GM23248 (cell line): ENCODE results near the gene RUNDC3A. TPM values are rescaled to one million over a fixed set of nuclear protein-coding genes. Genes with fewer than 3 reads are reported as not detected.

Experiments used
- DNase-seq: peaks from one replicate; pipeline ENCODE4 v3.0.0-alpha.2; 2015
- H2AFZ ChIP-seq: fragments of 200-600 bp; sonication (generic); 2 replicates; pipeline ENCODE4 v1.6.1; 2016; ENCODE audit warnings: antibody characterized with exemption
- H3F3A ChIP-seq: fragments of 200-600 bp; sonication (generic); 2 replicates; pipeline ENCODE4 v1.6.1; 2016; ENCODE audit warnings: mild to moderate bottlenecking, antibody characterized with exemption, mixed run types; ENCODE audit not compliant: insufficient read depth
- H3K27ac ChIP-seq: fragments of 200-600 bp; sonication (generic); 2 replicates; pipeline ENCODE4 v1.5.1; 2016; ENCODE audit warnings: mild to moderate bottlenecking
- H3K27me3 ChIP-seq: fragments of 200-600 bp; sonication (generic); replicated peaks from 2 replicates; pipeline ENCODE4 v1.6.1; 2016; ENCODE audit warnings: mild to moderate bottlenecking; ENCODE audit not compliant: insufficient read depth
- H3K36me3 ChIP-seq: fragments of 200-600 bp; sonication (generic); 2 replicates; pipeline ENCODE4 v1.6.1; 2016; ENCODE audit warnings: low read depth, mild to moderate bottlenecking
- H3K4me1 ChIP-seq: fragments of 200-600 bp; sonication (generic); 2 replicates; pipeline ENCODE4 v1.6.1; 2016; ENCODE audit warnings: mild to moderate bottlenecking; ENCODE audit not compliant: insufficient read depth
- H3K4me2 ChIP-seq: fragments of 200-600 bp; sonication (generic); one replicate; pipeline ENCODE4 v1.6.1; 2016; ENCODE audit warnings: mild to moderate bottlenecking; ENCODE audit not compliant: unreplicated experiment
- H3K4me3 ChIP-seq: fragments of 200-600 bp; sonication (generic); 2 replicates; pipeline ENCODE4 v1.5.1; 2016; ENCODE audit warnings: mild to moderate bottlenecking
- H3K79me2 ChIP-seq: fragments of 200-600 bp; sonication (generic); 2 replicates; pipeline ENCODE4 v1.6.1; 2016; ENCODE audit warnings: mild to moderate bottlenecking; ENCODE audit not compliant: insufficient read depth
- H3K9ac ChIP-seq: fragments of 200-600 bp; sonication (generic); 2 replicates; pipeline ENCODE4 v1.6.1; 2016; ENCODE audit warnings: mild to moderate bottlenecking
- H3K9me2 ChIP-seq: fragments of 200-600 bp; sonication (generic); 2 replicates; pipeline ENCODE4 v1.6.1; 2016; ENCODE audit warnings: mixed run types, mild to moderate bottlenecking, moderate library complexity; ENCODE audit not compliant: insufficient read depth
- H3K9me3 ChIP-seq: fragments of 200-600 bp; sonication (generic); one replicate; pipeline ENCODE4 v1.6.1; 2017; ENCODE audit warnings: low read depth
- H4K20me1 ChIP-seq: fragments of 200-600 bp; sonication (generic); 2 replicates; pipeline ENCODE4 v1.6.0; 2016; ENCODE audit not compliant: insufficient read depth
- EZH2 ChIP-seq: fragments of 200-600 bp; sonication (generic); IDR thresholded peaks from 2 replicates; pipeline ENCODE4 v1.6.1; 2018; ENCODE audit warnings: antibody characterized with exemption, mild to moderate bottlenecking; ENCODE audit not compliant: insufficient read depth, poor library complexity, severe bottlenecking
- EZH2phosphoT487 ChIP-seq: fragments of 200-600 bp; sonication (generic); IDR thresholded peaks from 2 replicates; pipeline ENCODE4 v1.6.1; 2018; ENCODE audit warnings: antibody characterized with exemption, moderate library complexity, mild to moderate bottlenecking, low read depth; ENCODE audit not compliant: insufficient read depth
- WGBS, 2 experiments: methylation state at CpG; one replicate each; pipeline ENCODE4 v1.1.6; 2015 to 2017; ENCODE audit warnings: low lambda C conversion rate in 2 of 2, low coverage in 1 of 2; ENCODE audit errors: missing lambda C conversion rate in 2 of 2; 5-methylcytosine and 5-hydroxymethylcytosine counted together
- in situ Hi-C: fragments of 300-500 bp; cut with MboI; formaldehyde crosslinking; loops from 2 replicates; pipeline ENCODE4 v1.15.0; 2020
- polyA plus RNA-seq: library from polyadenylated mRNA; unstranded; fragments of >200 nt; fragmentation: Nextera tagmentation; extraction: Ambion mirVana; gene quantifications from 2 replicates; pipeline ENCODE4 v1.2.1, GENCODE V29; 2016
- total RNA-seq: library from RNA; depleted of rRNA; stranded (reverse); fragments of >200 nt; shearing (Covaris generic); gene quantifications from 2 replicates; pipeline ENCODE4 v1.2.3, GENCODE V29; 2014

The RUNDC3A gene
- total and polyA plus RNA-seq, 2 experiments from 2014 or later, result 0.11 to 0.24 TPM

- Histone ChIP-seq H3K4me1 (peaks cover 3% of the 10 kb centered on the region; the same call in 1 of the 2 replicates), H4K20me1 (no peaks in the 10 kb centered on the region), H3K27me3 (no peaks in the 10 kb centered on the region), H3K9ac (0 out of 2 replicates have a peak overlapping the region, but pooled peaks have one; percentile 13), H2AFZ (no peak overlapping the region), H3K9me3 (no peaks in the 10 kb centered on the region), H3K4me2 (no peak overlapping the region), H3K36me3 (no peaks in the 10 kb centered on the region), H3K4me3 (no peak overlapping the region), H3K79me2 (peaks cover 15% of the 10 kb centered on the region; the same call in 1 of the 2 replicates), H3K9me2 (no peaks in the 10 kb centered on the region), H3F3A (peaks cover 16% of the 10 kb centered on the region), H3K27ac (peak overlapping the region; percentile 33; the same call in 1 of the 2 replicates)
- TF ChIP-seq EZH2 (no peak), EZH2phosphoT487 (no peak)
- in situ Hi-C loops, result no loop called here
- peak; percentile 84 for DNase-seq
- WGBS, 2 experiments, result 84 to 85% methylated on average over 9 of the region's 9 CpGs
These were observed 40.0 kb downstream of the RUNDC3A start for GRCh38 chr17:44348234-44348987.

GRCh38 chr17:44348988-44349364 lies 40.6 kb downstream of the RUNDC3A start:
- Histone ChIP-seq H3K36me3 (no peaks in the 10 kb centered on the region), H3K9me3 (no peaks in the 10 kb centered on the region), H3K27me3 (no peaks in the 10 kb centered on the region), H3K4me3 (no peak overlapping the region), H4K20me1 (no peaks in the 10 kb centered on the region), H2AFZ (no peak overlapping the region), H3K4me2 (no peak overlapping the region), H3F3A (peaks cover 16% of the 10 kb centered on the region), H3K9ac (no peak overlapping the region), H3K79me2 (peaks cover 15% of the 10 kb centered on the region; the same call in 1 of the 2 replicates), H3K9me2 (no peaks in the 10 kb centered on the region), H3K27ac (no peak overlapping the region), H3K4me1 (peaks cover 3% of the 10 kb centered on the region; the same call in 1 of the 2 replicates)
- WGBS, 2 experiments, result 89 to 93% methylated on average over 6 of the region's 6 CpGs
- no peak for DNase-seq
- in situ Hi-C loops, result no loop called here
- no peak for TF ChIP-seq EZH2phosphoT487
- no peak for TF ChIP-seq EZH2

- no peaks in the 10 kb centered on the region for H3K9me2 ChIP-seq
- H3K9ac ChIP-seq, result no peak overlapping the region
- no peaks in the 10 kb centered on the region for H3K36me3 ChIP-seq
- WGBS, 2 experiments, result 85 to 87% methylated on average over 12 of the region's 12 CpGs
- no peak overlapping the region for H3K4me2 ChIP-seq
- H3K4me3 ChIP-seq, result no peak overlapping the region
- TF ChIP-seq EZH2 (no peak), EZH2phosphoT487 (no peak)
- no peak overlapping the region for H2AFZ ChIP-seq
- in situ Hi-C loops, result no loop called here
- no peaks in the 10 kb centered on the region for H4K20me1 ChIP-seq
- H3K79me2 ChIP-seq, result peaks cover 15% of the 10 kb centered on the region; the same call in 1 of the 2 replicates
- H3K27me3 ChIP-seq, result no peaks in the 10 kb centered on the region
- H3F3A ChIP-seq, result peaks cover 16% of the 10 kb centered on the region
- no peak overlapping the region for H3K27ac ChIP-seq
- no peaks in the 10 kb centered on the region for H3K9me3 ChIP-seq
- H3K4me1 ChIP-seq, result peaks cover 3% of the 10 kb centered on the region; the same call in 1 of the 2 replicates
- DNase-seq, result no peak
These were observed 41.2 kb downstream of the RUNDC3A start for GRCh38 chr17:44349553-44350070.

GRCh38 chr17:44350733-44351226 lies 42.4 kb downstream of the RUNDC3A start:
- H3K4me1 ChIP-seq, result peaks cover 3% of the 10 kb centered on the region; the same call in 1 of the 2 replicates
- H3K36me3 ChIP-seq, result no peaks in the 10 kb centered on the region
- peak; percentile 67 for DNase-seq
- no peaks in the 10 kb centered on the region for H4K20me1 ChIP-seq
- no peak overlapping the region for H2AFZ ChIP-seq
- 67 to 70% methylated on average over 5 to 6 of the region's 6 CpGs for WGBS, 2 experiments
- H3K4me2 ChIP-seq, result no peak overlapping the region
- no peak overlapping the region for H3K27ac ChIP-seq
- H3F3A ChIP-seq, result peaks cover 16% of the 10 kb centered on the region
- no peaks in the 10 kb centered on the region for H3K9me2 ChIP-seq
- H3K9me3 ChIP-seq, result no peaks in the 10 kb centered on the region
- no peak overlapping the region for H3K9ac ChIP-seq
- H3K27me3 ChIP-seq, result no peaks in the 10 kb centered on the region
- H3K79me2 ChIP-seq, result peaks cover 9% of the 10 kb centered on the region; the same call in 1 of the 2 replicates
- TF ChIP-seq EZH2phosphoT487 (no peak), EZH2 (no peak)
- no peak overlapping the region for H3K4me3 ChIP-seq
- in situ Hi-C loops, result no loop called here
